ENCODE results near the gene ZEB1. TPM values are rescaled to one million over a fixed set of nuclear protein-coding genes. Genes with fewer than 3 reads are reported as not detected.

ZEB1 gene
- total and polyA plus RNA-seq, 3 experiments from 2014 or later, result 34.7 to 38.0 (median 37.3) TPM

- ChIA-PET POLR2A (no interaction called here), CTCF (no interaction called here)
- Mint-ChIP-seq H3K4me1 (peaks cover 6 to 16% (median 15%) of the 10 kb centered on the region in 3 donors), H3K4me3 (no peak overlapping the region), H3K9me3 (no peaks in the 10 kb centered on the region), H3K27me3 (peaks cover 0 to 2% of the 10 kb centered on the region in 2 donors), H3K27ac (no peak overlapping the region), H3K36me3 (peaks cover 0 to 3% (median 1%) of the 10 kb centered on the region in 3 donors)
- Histone ChIP-seq H3K27me3 (ENCODE audit: insufficient read depth, low read length, poor library complexity, severe bottlenecking) (no peaks in the 10 kb centered on the region), H3K4me1 (ENCODE audit: insufficient read depth, low read length) (peaks cover 7% of the 10 kb centered on the region), H3K4me3 (ENCODE audit: low read length) (no peak overlapping the region), H3K36me3 (ENCODE audit: insufficient read depth, low read length) (no peaks in the 10 kb centered on the region), H3K9me3 (ENCODE audit: low read length) (no peaks in the 10 kb centered on the region), H3K27ac (ENCODE audit: low read depth, low read length) (no peak overlapping the region)
- DNase-seq, result no peak
Measured at GRCh38 chr10:31313396-31313795, 5.6 kb upstream of the ZEB1 start.

GRCh38 chr10:31314256-31315150 lies 4.5 kb upstream of the ZEB1 start:
- H3K4me1 ChIP-seq (ENCODE audit: insufficient read depth, low read length), result peaks cover 7% of the 10 kb centered on the region
- ChIA-PET POLR2A (no interaction called here), CTCF (no interaction called here)
- H3K9me3 Mint-ChIP-seq, result no peaks in the 10 kb centered on the region
- H3K36me3 Mint-ChIP-seq, result peaks cover 0 to 5% (median 0%) of the 10 kb centered on the region in 3 donors
- no peak overlapping the region for H3K27ac ChIP-seq (ENCODE audit: low read depth, low read length)
- no peaks in the 10 kb centered on the region for H3K27me3 ChIP-seq (ENCODE audit: insufficient read depth, low read length, poor library complexity, severe bottlenecking)
- DNase-seq, result no peak
- H3K36me3 ChIP-seq (ENCODE audit: insufficient read depth, low read length), result no peaks in the 10 kb centered on the region
- no peaks in the 10 kb centered on the region for H3K9me3 ChIP-seq (ENCODE audit: low read length)
- H3K27me3 Mint-ChIP-seq, result peaks cover 0 to 3% of the 10 kb centered on the region in 2 donors
- H3K27ac Mint-ChIP-seq, result peak overlapping the region in 2 of 8 donors; percentile 28 to 38
- H3K4me3 ChIP-seq (ENCODE audit: low read length), result no peak overlapping the region
- H3K4me3 Mint-ChIP-seq, result peak overlapping the region in 1 of 7 donors; percentile 48
- H3K4me1 Mint-ChIP-seq, result peaks cover 6 to 16% (median 15%) of the 10 kb centered on the region in 3 donors

- Histone ChIP-seq H3K27ac (ENCODE audit: low read depth, low read length) (no peak overlapping the region), H3K9me3 (ENCODE audit: low read length) (no peaks in the 10 kb centered on the region), H3K4me1 (ENCODE audit: insufficient read depth, low read length) (peaks cover 7% of the 10 kb centered on the region), H3K4me3 (ENCODE audit: low read length) (no peak overlapping the region), H3K27me3 (ENCODE audit: insufficient read depth, low read length, poor library complexity, severe bottlenecking) (no peaks in the 10 kb centered on the region), H3K36me3 (ENCODE audit: insufficient read depth, low read length) (no peaks in the 10 kb centered on the region)
- ChIA-PET POLR2A (no interaction called here), CTCF (no interaction called here)
- Mint-ChIP-seq H3K36me3 (peaks cover 0 to 9% (median 0%) of the 10 kb centered on the region in 3 donors), H3K27ac (no peak overlapping the region), H3K27me3 (peaks cover 0 to 3% of the 10 kb centered on the region in 2 donors), H3K9me3 (no peaks in the 10 kb centered on the region), H3K4me1 (peaks cover 7 to 16% (median 15%) of the 10 kb centered on the region in 3 donors), H3K4me3 (no peak overlapping the region)
- no peak for DNase-seq
Measured at GRCh38 chr10:31315453-31315852, 3.6 kb upstream of the ZEB1 start.

- Histone ChIP-seq H3K4me3 (ENCODE audit: low read length) (no peak overlapping the region), H3K27ac (ENCODE audit: low read depth, low read length) (no peak overlapping the region), H3K9me3 (ENCODE audit: low read length) (no peaks in the 10 kb centered on the region), H3K27me3 (ENCODE audit: insufficient read depth, low read length, poor library complexity, severe bottlenecking) (no peaks in the 10 kb centered on the region), H3K36me3 (ENCODE audit: insufficient read depth, low read length) (no peaks in the 10 kb centered on the region), H3K4me1 (ENCODE audit: insufficient read depth, low read length) (peaks cover 20% of the 10 kb centered on the region)
- POLR2A ChIA-PET, result no interaction called here
- DNase-seq, result no peak
- Mint-ChIP-seq H3K9me3 (no peaks in the 10 kb centered on the region), H3K27ac (peak overlapping the region in 5 of 8 donors; percentile 7 to 88 (median 41)), H3K27me3 (peaks cover 0 to 4% of the 10 kb centered on the region in 2 donors), H3K36me3 (peaks cover 0 to 14% (median 0%) of the 10 kb centered on the region in 3 donors), H3K4me1 (peaks cover 19 to 30% (median 29%) of the 10 kb centered on the region in 3 donors), H3K4me3 (peak overlapping the region in 6 of 7 donors; percentile 3 to 58 (median 32))
- CTCF ChIA-PET, result interaction anchor here (1.7 kb wide), 1 partner anchor 285 kb away, joined by 5 read pairs; the partner anchor contains the start of gene ZNF438
Measured at GRCh38 chr10:31317171-31317570, 1.8 kb upstream of the ZEB1 start.

GRCh38 chr10:31317652-31318381 lies 1.2 kb upstream of the ZEB1 start:
- H3K36me3 Mint-ChIP-seq, result peaks cover 0 to 14% (median 0%) of the 10 kb centered on the region in 3 donors
- H3K4me3 ChIP-seq (ENCODE audit: low read length), result peak overlapping the region; percentile 80
- DNase-seq, result no peak
- H3K9me3 ChIP-seq (ENCODE audit: low read length), result no peaks in the 10 kb centered on the region
- H3K27me3 Mint-ChIP-seq, result peaks cover 0 to 4% of the 10 kb centered on the region in 2 donors
- H3K9me3 Mint-ChIP-seq, result no peaks in the 10 kb centered on the region
- peak overlapping the region; percentile 88 to 100 (median 97) for H3K27ac Mint-ChIP-seq
- peaks cover 27% of the 10 kb centered on the region for H3K4me1 ChIP-seq (ENCODE audit: insufficient read depth, low read length)
- peak overlapping the region; percentile 92 to 99 (median 97) for H3K4me3 Mint-ChIP-seq
- ChIA-PET POLR2A (interaction anchor here (0.6 to 1.6 kb wide), 2 partner anchors 430 to 533 kb away, joined by 4 read pairs; no protein-coding TSS in a partner anchor), CTCF (interaction anchor here (0.5 to 1.1 kb wide), 2 partner anchors 9 to 234 kb away, joined by 3 read pairs; no protein-coding TSS in a partner anchor)
- peaks cover 24 to 36% (median 36%) of the 10 kb centered on the region in 3 donors for H3K4me1 Mint-ChIP-seq
- H3K27ac ChIP-seq (ENCODE audit: low read depth, low read length), result peak overlapping the region; percentile 77
- no peaks in the 10 kb centered on the region for H3K36me3 ChIP-seq (ENCODE audit: insufficient read depth, low read length)
- H3K27me3 ChIP-seq (ENCODE audit: insufficient read depth, low read length, poor library complexity, severe bottlenecking), result no peaks in the 10 kb centered on the region

GRCh38 chr10:31318382-31318853 lies 598 bp upstream of the ZEB1 start:
- Histone ChIP-seq H3K4me3 (ENCODE audit: low read length) (peak overlapping the region; percentile 80), H3K27ac (ENCODE audit: low read depth, low read length) (peak overlapping the region; percentile 77), H3K4me1 (ENCODE audit: insufficient read depth, low read length) (peaks cover 30% of the 10 kb centered on the region), H3K9me3 (ENCODE audit: low read length) (no peaks in the 10 kb centered on the region), H3K36me3 (ENCODE audit: insufficient read depth, low read length) (no peaks in the 10 kb centered on the region), H3K27me3 (ENCODE audit: insufficient read depth, low read length, poor library complexity, severe bottlenecking) (no peaks in the 10 kb centered on the region)
- Mint-ChIP-seq H3K4me1 (peaks cover 26 to 40% (median 39%) of the 10 kb centered on the region in 3 donors), H3K27me3 (peaks cover 0 to 4% of the 10 kb centered on the region in 2 donors), H3K27ac (peak overlapping the region; percentile 88 to 100 (median 97)), H3K9me3 (no peaks in the 10 kb centered on the region), H3K4me3 (peak overlapping the region; percentile 92 to 99 (median 97)), H3K36me3 (peaks cover 0 to 14% (median 0%) of the 10 kb centered on the region in 3 donors)
- CTCF ChIA-PET, result interaction anchor here (0.5 to 1.1 kb wide), 2 partner anchors 9 to 235 kb away, joined by 3 read pairs; no protein-coding TSS in a partner anchor
- DNase-seq, result peak; percentile 60 to 80 (median 71)
- POLR2A ChIA-PET, result interaction anchor here (0.6 to 1.6 kb wide), 3 partner anchors 286 to 534 kb away, joined by 3 to 4 read pairs (median 4); partner anchors contain the start of gene ZNF438

- Histone ChIP-seq H3K36me3 (ENCODE audit: insufficient read depth, low read length) (no peaks in the 10 kb centered on the region), H3K9me3 (ENCODE audit: low read length) (no peaks in the 10 kb centered on the region), H3K4me1 (ENCODE audit: insufficient read depth, low read length) (peaks cover 35% of the 10 kb centered on the region), H3K4me3 (ENCODE audit: low read length) (peak overlapping the region; percentile 89), H3K27ac (ENCODE audit: low read depth, low read length) (peak overlapping the region; percentile 73), H3K27me3 (ENCODE audit: insufficient read depth, low read length, poor library complexity, severe bottlenecking) (no peaks in the 10 kb centered on the region)
- DNase-seq, result peak; percentile 28 to 66 (median 50)
- ChIA-PET CTCF (no interaction called here), POLR2A (interaction anchor here (1.4 to 1.6 kb wide), 2 partner anchors 288 to 535 kb away, joined by 3 to 4 read pairs; partner anchors contain the start of gene ZNF438)
- peaks cover 36 to 54% (median 53%) of the 10 kb centered on the region in 3 donors for H3K4me1 Mint-ChIP-seq
- peaks cover 0 to 3% of the 10 kb centered on the region in 2 donors for H3K27me3 Mint-ChIP-seq
- H3K36me3 Mint-ChIP-seq, result peaks cover 0 to 14% (median 0%) of the 10 kb centered on the region in 3 donors
- peak overlapping the region; percentile 84 to 97 (median 92) for H3K27ac Mint-ChIP-seq
- no peaks in the 10 kb centered on the region for H3K9me3 Mint-ChIP-seq
- H3K4me3 Mint-ChIP-seq, result peak overlapping the region; percentile 92 to 99 (median 97)
Measured at GRCh38 chr10:31319602-31320549, 860 bp downstream of the ZEB1 start.

Measured in CD8-positive, alpha-beta memory T cell (primary cell).